Activated CD4-positive, alpha-beta T cell treated with anti-CD3 and anti-CD28 coated beads for 48 hours (primary cell): ENCODE results near the gene CDC37.
A peak's percentile ranks its signal among the peaks of the same experiment; 100 is the strongest.
"Not testable (repeated sequence)": the region's sequence is repeated elsewhere in the genome, so short reads cannot be mapped to it uniquely, and the experiment has no call there.

Experiments
- DNase-seq: peaks from one replicate; pipeline ENCODE4 v3.0.0-alpha.2; 2020

CDC37 gene

DNA sequence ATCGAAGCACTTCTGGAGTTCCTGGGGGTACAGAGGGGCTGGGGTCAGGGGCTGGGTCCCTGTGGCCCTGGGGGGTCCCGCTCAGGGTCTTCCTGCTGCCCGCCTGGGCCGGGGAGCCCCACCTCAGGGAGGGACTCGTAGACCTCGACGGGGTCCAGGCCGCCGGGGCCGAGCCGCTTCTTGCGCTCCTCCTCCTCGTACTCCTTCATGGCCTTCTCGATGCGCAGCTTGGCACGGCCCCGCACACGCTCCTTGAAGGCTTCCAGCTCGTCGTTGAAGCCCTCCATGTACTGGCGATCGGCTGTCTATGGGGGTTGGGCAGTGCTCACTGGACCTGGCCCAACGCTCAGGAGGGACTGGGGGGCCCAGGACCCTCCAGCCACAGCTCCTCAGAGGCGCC is 10.2 kb downstream of the CDC37 start:
- no peak for DNase-seq

DNA sequence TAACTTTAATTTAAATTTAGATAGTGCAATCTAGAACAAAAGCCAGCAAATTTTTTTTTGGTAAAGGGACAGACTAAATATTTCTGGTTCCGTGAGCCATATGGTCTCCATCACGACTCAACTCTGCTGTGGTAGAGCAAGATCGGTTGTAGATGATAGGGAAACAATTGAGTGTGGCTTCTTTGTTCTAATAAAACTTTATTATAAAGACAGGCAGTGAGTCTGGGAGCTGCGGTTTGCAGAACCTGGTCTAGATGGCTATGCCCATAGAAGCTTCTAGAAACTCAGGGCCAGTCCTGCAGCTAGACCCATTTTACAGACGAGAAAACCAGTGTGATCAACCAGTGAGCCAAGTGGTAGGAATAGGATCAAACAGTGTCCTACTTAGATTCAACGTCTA is 11.2 kb downstream of the CDC37 start:
- DNase-seq: no peak

DNA sequence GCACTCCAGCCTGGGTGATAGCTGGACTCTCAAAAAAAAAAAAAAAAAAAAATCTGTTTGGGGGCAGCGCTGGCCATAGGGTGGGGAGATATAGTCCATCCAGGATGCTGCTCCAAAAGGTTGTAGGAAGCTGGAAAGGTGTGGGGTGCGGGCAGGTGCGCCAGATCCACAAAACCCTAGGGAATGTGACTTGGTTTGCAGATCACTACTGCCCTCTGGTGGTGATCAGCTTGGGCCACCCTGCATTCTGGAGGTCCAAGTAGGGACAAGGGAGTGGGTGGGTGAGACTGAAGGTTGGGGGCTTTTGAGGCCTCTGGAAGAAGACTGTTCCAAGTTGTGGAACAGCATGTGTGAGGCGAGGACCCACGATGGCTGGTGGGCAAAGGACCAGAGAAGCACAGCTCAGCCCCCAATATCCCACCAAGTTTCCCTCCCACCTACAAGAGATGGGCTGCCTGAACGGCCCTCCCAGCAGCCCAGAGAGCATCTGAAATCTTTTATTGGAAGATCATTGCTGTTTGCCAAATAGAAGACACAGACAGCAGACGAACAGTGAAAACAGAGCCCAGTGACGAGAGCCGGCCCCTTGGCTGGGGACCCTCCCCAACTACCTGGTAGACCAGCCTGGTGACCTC is 12.6 kb downstream of the CDC37 start:
- DNase-seq: peak; percentile 75

DNA sequence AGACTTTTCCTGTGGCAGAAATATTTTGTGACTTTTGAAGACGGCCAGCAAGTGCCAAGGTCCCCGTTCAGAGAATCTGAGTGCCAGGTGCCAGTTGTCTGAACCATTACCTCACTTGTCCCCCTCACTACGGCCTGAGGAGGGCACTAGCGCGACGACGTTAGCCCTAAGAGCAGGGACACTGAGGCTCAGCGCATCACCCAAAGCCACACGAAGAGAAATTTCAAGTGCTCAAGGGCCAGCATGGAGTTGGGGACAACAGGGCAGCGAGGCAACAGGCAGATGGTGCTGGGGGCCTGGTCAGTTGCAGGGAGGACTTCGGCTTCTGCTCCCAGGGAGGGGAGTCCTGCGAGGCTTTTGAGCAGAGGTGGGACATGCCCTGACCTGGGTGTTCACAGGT is 13.5 kb downstream of the CDC37 start:
- peak; percentile 50 for DNase-seq

DNA sequence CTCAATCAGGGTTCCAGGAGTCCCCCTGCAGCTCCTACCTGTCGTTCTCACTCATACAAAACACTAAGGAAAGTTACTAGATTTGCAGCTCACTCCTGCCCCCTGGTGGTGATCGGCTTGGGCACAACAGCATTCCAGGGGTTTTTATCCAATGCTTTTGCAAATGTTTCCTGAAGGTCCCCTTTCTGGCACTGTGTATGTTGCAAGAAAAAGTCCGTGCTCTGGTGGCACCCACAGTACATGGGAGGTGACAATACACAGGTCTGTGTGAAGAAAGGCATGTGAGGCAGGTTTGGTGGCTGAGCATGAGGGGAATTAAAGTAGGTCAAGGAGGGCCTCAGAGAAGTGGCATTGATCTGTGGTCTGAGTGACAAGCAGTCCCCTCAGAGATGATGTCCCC is 14.4 kb downstream of the CDC37 start:
- peak; percentile 87 for DNase-seq

DNA sequence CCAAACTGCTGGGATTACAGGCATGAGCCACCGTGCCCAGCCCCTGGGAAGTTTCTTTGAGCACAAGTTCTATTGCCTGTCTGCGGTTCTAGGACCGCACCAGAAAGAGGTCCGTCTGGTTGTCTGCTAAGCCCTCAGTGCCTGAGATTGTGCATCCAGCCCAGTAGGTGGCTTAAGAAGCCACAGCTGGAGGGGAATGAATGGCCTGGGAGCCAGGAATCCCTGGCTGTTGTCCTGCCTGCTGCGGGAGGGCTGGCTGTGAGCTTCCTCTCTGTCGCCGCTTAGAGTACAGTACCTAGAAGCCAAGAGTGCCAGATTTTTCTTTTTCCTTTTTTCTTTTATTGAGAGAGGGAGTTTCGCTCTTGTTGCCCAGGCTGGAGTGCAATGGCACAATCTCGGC is 18.8 kb downstream of the CDC37 start:
- DNase-seq: no peak

DNA sequence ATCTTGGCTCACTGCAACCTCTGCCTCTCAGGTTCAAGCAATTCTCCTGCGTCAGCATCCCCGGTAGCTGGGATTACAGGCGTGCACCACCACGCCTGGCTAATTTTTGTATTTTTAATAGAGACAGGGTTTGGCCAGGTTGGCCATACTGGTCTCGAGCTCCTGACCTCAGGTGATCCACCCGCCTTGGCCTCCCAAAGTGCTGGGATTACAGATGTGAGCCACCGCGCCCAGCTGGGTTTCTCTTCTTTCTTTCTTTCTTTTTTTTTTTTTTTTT is 20.2 kb downstream of the CDC37 start:
- not testable (repeated sequence) for DNase-seq

DNA sequence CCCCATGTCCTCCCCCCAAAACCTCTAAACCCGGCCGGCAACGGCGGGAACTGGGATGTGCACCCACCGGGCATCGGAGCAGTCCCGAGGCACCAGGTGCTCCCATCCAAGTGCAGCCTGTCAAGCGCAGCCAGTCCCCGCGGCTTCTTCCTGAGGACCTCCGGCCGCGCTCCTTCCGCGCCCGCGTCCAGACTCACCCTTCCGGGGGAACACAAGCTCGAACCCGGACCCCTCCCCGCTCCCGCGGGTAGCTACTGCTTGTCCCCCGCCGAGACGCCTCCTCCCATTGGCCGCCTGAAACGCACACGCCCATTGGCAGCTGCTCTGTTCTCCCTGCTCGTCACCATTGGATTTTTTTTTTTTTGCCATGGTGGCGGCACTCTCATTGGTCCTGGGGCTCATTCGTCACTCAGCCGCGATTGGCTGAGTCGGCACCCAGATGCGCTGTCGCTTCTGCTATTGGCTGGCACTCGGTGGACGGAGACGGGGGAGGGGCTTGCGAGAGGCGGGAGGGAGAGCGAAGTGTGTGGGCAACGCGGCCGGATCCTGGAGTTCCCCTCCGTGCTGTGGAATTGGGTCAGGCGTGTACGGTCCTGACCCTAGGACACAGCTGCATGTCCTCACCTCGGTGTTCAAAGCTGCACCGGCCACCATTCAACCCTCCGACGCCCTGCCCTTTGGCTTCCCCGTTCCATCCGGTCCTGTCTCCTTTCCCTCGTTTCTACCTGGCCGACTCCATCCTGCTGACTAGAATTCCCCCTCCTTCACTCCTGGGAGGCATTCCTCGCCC is 22.8 kb downstream of the CDC37 start, which contains the start of gene TYK2:
Gene TYK2, minus strand, starts transcription at position 260 of the 790 bp plus-strand sequence. CDS start 2,166 bp downstream, outside the sequence.
- DNase-seq: peak; percentile 97

DNA sequence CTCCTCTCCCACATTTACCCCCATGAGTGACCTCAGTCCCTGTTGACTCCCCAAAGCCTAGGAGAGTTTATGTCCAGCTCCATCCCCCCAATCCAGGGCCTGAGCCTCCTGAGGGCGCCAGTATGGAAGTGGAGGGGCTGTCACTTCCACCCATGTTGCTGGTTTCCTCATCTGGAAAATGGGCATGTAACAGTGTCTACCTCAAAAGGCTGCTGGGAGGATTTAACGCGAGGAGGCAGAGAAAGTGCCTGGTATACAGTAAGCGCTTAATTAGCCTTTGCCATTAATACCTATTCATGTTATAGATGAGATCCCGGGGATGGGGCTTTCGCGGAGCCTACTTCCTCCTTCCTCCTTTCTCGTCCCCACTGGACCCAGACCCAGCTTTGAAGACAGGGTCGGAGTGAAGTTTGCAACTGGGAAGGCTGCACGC is 23.4 kb downstream of the CDC37 start:
- DNase-seq: no peak

DNA sequence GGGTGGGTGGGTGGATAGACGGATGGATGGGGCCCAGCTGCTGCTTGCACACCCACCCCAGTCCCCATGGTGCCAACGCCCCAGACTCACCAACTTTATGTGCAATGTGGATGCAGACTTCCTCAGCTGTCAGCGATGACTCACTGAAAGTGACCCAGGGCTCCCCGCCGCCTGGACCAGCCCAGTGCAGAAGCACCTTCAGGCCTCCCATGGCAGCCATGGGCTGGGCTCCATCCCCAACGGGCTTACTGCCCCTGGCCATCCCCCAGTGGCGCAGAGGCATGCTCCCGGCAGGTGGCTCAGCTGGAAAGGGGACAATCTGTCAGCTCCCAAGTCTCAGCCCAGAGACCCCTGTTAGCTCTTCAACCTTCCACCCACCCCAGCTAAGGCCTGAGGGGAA is 25.2 kb downstream of the CDC37 start:
- DNase-seq: no peak

DNA sequence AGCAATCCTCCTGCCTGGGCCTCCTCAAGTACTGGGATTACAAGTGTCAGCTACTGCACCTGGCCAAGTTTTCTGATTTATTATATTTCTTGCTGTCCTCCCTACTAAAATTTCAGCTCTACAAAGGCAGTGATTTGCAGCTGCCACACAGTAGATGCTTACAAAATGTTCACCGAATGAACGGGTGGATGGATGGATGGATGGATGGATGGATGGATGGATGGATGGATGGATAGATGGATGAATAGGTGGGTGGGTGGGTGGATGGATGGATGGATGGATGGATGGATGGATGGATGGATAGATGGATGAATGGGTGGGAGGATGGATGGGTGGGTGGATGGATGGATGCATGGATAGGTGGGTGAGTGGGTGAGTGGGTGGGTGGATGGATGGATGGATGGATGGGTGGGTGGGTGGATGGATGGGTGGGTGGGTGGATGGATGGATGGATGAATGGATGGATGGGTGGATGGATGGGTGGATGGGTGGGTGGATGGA is 26.2 kb downstream of the CDC37 start:
- not testable (repeated sequence) for DNase-seq

DNA sequence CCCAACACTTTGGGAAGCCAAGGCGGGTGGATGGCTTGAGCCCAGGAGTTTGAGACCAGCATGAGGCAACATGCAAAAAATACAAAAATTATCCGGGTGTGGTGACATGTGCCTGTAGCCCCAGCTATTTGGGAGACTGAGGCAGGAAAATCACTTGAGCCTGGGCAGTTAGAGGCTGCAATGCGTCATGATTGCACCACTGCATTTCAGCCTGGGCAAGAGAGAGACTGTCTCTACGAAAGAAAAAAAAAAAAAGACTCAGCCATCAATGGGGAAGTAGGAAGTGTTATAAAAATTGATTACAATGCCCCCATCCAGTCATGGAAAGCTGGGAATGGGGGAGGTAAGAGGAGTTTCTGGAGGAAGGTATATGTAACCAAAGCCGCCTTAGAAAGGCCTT is 28.4 kb downstream of the CDC37 start:
- no peak for DNase-seq

DNA sequence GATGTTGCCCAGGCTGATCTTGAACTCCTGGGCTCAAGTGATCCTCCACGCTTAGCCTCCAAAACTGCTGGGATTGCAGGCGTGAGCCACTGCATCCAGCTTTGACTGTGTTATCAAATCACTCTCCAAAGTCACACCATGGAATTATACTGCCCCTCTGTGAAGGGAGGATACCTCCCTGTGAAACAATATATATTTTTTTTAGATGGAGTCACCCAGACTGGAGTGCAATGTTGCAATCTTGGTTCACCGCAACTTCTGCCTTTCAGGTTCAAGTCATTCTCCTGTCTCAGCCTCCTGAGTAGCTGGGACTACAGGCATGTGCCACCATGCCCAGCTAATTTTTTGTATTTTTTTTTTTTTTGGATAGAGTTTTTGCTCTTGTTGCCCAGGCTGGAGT is 30.7 kb downstream of the CDC37 start:
- DNase-seq: no peak

DNA sequence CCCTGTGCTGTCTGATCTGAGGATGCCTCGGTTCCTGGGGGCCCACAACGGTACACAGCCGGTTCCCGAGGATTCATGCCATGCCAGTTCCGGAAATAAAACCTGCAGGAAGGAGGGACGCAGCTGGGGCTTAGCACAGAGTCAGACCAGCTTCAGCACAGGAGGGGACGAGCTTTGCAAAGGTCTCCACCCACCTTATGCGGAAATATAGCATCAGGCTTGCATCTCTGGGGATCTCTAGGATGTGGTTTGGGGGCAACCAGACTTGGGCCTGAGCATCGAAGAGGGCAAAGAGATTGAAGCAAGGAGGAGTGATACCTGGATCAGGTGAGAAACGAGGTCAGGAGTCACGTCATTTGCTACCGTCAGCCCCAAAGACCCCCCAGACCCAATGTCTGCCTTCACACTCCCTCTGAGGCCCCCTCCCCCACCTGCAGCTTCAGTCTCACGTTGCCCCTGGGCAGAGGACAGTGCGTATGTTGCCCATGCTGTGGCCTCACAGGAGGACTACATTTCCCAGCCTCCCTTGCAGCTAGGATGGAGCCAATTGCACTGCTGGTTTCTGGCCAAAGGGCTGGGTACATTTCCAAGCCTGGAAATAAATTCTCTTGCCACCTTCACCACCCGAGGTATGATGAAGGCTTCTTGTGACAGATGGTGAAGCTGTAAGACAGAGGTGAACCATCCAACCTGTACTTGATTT is 35.1 kb downstream of the CDC37 start:
- DNase-seq: no peak

DNA sequence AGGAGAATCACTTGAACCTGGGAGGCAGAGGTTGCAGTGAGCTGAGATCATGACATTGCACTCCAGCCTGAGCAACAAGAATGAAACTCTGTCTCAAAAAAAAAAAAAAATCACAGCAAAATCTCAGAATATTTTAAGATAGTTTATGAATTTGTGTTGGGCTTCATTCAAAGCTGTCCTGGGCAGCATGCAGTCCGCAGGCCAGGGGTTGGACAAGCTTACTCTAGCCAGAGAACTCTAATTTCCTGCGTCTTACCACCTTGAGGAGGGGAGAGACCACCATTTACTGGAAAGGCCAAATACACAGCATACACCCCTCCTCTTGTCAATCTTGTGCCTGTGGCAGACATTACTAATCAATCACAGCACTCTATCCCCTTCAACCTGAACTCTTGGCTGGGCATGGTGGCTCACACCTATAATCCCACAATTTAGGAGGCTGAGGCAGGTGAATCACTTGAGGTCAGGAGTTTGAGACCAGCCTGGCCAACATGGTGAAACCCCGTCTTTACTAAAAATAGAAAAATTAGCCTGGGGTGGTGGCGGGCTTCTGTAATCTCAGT is 36.3 kb downstream of the CDC37 start:
- DNase-seq: not testable (repeated sequence)

DNA sequence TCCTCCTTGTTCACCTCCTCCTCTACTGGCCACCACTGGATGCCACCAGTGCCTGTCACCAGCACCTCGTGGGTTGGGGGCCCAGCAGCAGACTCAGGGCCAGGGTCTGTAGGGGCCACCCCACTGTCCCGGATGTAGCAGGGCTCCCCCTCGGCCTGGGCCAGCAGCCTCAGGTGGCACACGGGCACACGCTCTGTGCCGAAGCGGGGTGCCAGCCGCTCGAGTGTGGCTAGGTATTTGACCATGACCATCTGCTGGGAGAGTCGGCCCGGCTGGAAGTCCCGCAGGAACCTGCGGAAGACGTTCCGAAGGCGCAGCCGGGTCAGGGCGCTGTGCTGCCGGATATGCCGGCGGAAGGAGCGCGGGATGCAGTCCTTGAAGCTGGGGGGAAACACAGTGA is 37.8 kb downstream of the CDC37 start:
- DNase-seq: no peak

DNA sequence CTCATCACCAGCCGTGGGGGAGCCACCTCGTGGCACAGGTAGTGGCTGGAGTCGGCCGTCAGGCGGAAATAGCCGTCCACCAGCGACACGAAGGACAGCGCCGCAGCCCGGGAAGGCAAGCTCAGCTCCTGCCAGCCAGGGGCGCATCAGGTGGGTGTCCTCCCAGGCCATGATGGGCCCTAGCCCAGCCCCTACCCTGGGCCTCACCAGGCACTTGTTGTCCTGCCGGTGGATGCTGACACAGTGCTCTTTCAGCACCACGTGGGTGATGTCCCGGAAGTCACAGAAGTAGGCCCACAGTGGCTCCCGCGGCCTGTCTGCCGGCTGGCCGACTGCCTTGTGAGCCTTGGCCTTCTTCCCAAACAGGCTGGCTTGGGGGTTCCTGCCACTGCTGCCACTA is 38.7 kb downstream of the CDC37 start:
- no peak for DNase-seq

DNA sequence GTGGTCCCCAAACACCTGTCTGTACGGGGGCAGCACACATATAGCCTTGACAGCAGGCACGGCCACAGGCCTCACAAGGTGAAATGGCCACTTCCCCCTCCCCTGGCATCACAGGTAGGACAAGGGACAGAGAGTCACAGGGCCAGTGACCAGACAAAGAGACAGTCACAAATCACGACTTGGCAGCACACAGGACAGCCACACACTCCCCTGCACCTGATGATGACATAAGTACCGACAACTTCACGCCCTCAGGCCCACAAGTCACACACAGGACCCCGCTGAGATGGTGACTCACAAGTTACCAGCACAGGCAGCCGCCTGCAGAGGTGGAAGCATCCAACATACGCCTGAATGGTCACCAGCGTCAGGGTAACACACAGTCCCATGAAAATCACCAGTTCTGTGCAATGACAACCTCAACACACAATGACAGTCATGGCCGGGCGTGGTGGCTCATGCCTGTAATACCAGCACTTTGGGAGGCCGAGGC is 39.5 kb downstream of the CDC37 start:
- DNase-seq: no peak

DNA sequence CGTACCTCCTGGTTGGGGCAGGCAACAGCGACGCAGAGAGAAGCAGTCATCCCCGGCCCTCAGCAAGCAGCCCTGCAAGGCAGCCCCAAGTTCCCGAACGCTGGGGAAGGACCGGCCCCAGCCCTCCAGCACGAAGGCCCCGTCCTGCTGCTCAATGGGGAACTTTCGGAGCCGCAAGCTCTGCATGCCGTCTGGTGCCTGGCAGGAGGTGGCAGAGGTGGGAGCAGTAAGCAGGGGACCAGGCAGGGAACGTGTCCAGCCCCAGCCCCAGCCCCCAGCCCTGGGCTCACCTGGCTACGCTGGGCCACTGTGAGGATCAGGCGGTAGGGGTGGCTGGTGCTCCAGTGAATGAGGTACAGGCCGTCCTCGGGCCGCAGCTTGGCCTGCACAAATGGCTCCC is 41.1 kb downstream of the CDC37 start:
- no peak for DNase-seq

DNA sequence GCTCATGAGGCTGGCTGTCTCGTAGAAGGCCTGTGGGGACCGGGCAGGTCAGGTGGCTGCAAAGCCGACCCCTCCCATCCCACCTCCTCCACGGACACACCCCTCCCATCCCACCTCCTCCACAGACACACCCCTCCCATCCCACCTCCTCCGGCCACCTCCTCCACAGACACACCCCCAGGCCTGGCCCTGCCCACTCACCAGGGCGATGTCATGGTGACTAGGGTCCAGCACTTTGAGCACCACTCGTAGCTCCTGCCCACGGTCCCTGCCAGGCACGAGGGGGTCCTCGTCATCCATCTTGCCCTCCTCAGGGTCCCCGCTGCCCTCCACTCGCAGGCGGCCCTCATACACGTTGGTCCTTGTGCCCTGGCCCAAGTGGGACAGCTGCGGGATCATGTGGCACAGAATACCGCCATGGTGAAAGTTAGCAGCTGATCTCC is 41.8 kb downstream of the CDC37 start:
- DNase-seq: no peak

DNA sequence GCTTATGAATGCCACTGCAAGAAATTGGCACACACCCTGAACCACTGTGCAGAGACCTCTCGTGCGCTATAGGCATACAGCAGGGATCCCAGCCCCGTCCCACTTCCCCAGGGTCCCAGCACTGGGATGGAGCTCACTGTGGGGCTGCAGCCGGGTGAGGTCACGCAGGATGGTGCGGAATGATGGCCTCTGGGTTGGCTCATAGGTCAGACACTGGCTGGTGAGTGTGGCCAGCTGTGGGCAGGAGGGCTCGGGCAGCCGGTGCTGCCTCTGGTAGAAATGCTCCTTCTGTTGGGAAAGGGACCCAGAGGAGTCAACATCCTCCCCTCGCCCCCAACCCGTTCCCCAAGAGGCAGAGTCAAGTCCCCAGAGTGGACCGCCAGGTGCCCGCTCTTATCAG is 46.9 kb downstream of the CDC37 start:
- DNase-seq: no peak

DNA sequence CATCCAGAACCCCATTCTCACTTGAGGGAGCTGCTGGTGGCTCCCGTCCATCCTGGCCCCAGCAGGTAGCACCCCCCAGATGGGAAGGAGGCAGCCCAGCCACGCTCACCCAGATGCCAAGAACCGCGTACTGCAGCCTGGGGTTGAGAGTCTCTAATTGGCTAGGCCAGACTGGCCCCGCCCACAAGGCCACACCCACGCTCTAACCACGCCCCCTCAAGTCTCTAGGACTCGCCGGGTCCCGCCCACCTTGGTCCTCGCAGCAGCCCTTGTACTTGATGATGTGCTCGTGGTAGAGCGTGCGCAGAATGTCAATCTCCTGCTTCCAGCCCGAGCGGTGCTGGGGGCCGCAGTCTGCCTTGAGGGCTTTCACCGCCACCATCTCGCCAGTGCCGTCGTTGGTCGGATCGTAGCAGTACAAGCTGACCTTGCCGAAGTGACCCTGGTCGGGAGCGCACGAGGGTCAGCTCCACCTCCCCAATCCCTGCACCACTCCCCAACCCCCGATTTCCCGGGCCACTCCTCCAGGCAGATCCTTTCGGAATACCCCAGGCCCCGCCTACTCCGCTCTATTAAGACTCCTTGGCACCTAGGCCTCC is 49.5 kb downstream of the CDC37 start:
- peak; percentile 85 for DNase-seq
